Caco-2 (cell line): ENCODE data around the gene IMMP2L. TPM values are rescaled to one million over a fixed set of nuclear protein-coding genes. Genes with fewer than 3 reads are reported as not detected.

Source experiments
- BruUV-seq: library from RNA; stranded (reverse); fragments of 400-500 nt; replicated peaks from 2 replicates; lab custom pipeline; 2021; lab: Mats Ljungman, UMichigan
- CTCF ChIA-PET: fragments of 300-600 bp; sonication (Branson Sonifier 250); formaldehyde crosslinking; loops from one replicate; lab custom pipeline; 2022; ENCODE audit warnings: antibody characterized with exemption; lab: Charles Lee
- POLR2A ChIA-PET: fragments of 300-600 bp; sonication (Branson Sonifier 250); formaldehyde crosslinking; loops from one replicate; lab custom pipeline; 2022; ENCODE audit warnings: antibody characterized with exemption; lab: Charles Lee
- DNase-seq, 2 experiments: peaks; one replicate each; pipeline versions ENCODE4 v3.0.0 to v3.0.0-alpha.2; 2020 to 2022
- H3K27me3 ChIP-seq: replicated peaks from 2 replicates; pipeline ENCODE4 v1.6.0; 2011; ENCODE audit warnings: low read length; ENCODE audit not compliant: control insufficient read depth, insufficient read depth
- H3K36me3 ChIP-seq: 2 replicates; pipeline ENCODE4 v1.5.1; 2011; ENCODE audit warnings: low read length; ENCODE audit not compliant: control insufficient read depth, insufficient read depth
- H3K4me1 ChIP-seq: fragments of 250-450 bp; sonication (Bioruptor Pico); 2 replicates; pipeline ENCODE4 v1.5.1; 2020; ENCODE audit warnings: mild to moderate bottlenecking
- H3K4me3 ChIP-seq: 2 replicates; pipeline ENCODE4 v1.5.1; 2011; ENCODE audit warnings: low read depth, mild to moderate bottlenecking, control low read depth, low read length
- H3K9me3 ChIP-seq: fragments of 250-450 bp; sonication (Bioruptor Pico); 2 replicates; pipeline ENCODE4 v1.5.1; 2020; ENCODE audit warnings: mild to moderate bottlenecking, moderate library complexity
- H3K27ac Mint-ChIP-seq: one replicate; pipeline ENCODE4 v1.8.0; 2022; ENCODE audit warnings: mixed read lengths; ENCODE audit not compliant: unreplicated experiment
- H3K27me3 Mint-ChIP-seq: one replicate; pipeline ENCODE4 v1.8.0; 2022; ENCODE audit warnings: mixed read lengths; ENCODE audit not compliant: insufficient read depth, unreplicated experiment
- H3K36me3 Mint-ChIP-seq: one replicate; pipeline ENCODE4 v1.8.0; 2022; ENCODE audit warnings: mild to moderate bottlenecking, mixed read lengths; ENCODE audit not compliant: insufficient read depth, unreplicated experiment
- H3K4me1 Mint-ChIP-seq: one replicate; pipeline ENCODE4 v1.8.0; 2022; ENCODE audit warnings: low read depth, mixed read lengths; ENCODE audit not compliant: unreplicated experiment
- H3K4me3 Mint-ChIP-seq: one replicate; pipeline ENCODE4 v1.8.0; 2022; ENCODE audit warnings: mild to moderate bottlenecking, moderate library complexity, mixed read lengths; ENCODE audit not compliant: unreplicated experiment
- H3K9me3 Mint-ChIP-seq: one replicate; pipeline ENCODE4 v1.8.0; 2022; ENCODE audit warnings: mixed read lengths; ENCODE audit not compliant: unreplicated experiment
- intact Hi-C: fragments of 100-400 bp; cut with micrococcal nuclease; formaldehyde crosslinking; loops from one replicate; pipeline ENCODE4 v1.10.0; 2022; ENCODE audit not compliant: unreplicated experiment
- total RNA-seq: library from RNA; stranded (reverse); gene quantifications from 2 replicates; pipeline ENCODE4 v1.2.3, GENCODE V29; 2022
- TF ChIP-seq, protein P1 (sequence below), 2 experiments: fragments of 200-600 bp in 1 of 2; IDR thresholded peaks; 1 replicate in 1 of 2; 2 replicates in 1 of 2; pipeline versions ENCODE4 v1.5.1 to v1.8.0; 2011 to 2022; ENCODE audit warnings: antibody characterized with exemption in 1 of 2, control low read depth in 1 of 2, inconsistent platforms in 1 of 2, low read depth in 1 of 2, low read length in 1 of 2, mild to moderate bottlenecking in 1 of 2, moderate library complexity in 1 of 2; ENCODE audit not compliant: insufficient read depth in 1 of 2, severe bottlenecking in 1 of 2, unreplicated experiment in 1 of 2

IMMP2L gene
- total RNA-seq, 1 experiment from 2014 or later: 9.5 TPM

DNA sequence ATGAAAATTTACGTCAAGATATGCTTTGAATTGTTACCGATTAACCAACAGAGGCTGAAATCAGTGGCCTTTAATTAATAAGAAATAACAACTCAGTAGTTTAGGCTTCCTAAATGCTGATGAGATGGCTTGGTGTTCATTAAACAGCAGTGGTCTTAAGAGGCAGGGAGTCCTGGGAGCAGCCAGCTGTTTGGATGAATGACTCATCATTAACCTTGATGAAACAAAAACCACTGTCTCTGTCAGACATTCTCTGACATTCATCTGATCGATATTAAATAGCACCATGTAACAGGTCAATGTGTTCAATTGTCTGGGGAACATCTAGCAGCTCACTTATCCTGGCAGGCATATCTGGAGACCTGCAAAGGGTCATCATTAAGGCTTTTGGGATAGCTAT lies 705.6 kb downstream of the IMMP2L start:
- Histone ChIP-seq H3K36me3 (no peaks in the 10 kb centered on the region), H3K4me1 (no peaks in the 10 kb centered on the region), H3K4me3 (no peak overlapping the region), H3K27me3 (no peaks in the 10 kb centered on the region), H3K9me3 (no peaks in the 10 kb centered on the region)
- H3K4me3 Mint-ChIP-seq: no peak overlapping the region
- POLR2A ChIA-PET: no interaction called here
- intact Hi-C loops: no loop called here
- TF ChIP-seq, protein P1, sequence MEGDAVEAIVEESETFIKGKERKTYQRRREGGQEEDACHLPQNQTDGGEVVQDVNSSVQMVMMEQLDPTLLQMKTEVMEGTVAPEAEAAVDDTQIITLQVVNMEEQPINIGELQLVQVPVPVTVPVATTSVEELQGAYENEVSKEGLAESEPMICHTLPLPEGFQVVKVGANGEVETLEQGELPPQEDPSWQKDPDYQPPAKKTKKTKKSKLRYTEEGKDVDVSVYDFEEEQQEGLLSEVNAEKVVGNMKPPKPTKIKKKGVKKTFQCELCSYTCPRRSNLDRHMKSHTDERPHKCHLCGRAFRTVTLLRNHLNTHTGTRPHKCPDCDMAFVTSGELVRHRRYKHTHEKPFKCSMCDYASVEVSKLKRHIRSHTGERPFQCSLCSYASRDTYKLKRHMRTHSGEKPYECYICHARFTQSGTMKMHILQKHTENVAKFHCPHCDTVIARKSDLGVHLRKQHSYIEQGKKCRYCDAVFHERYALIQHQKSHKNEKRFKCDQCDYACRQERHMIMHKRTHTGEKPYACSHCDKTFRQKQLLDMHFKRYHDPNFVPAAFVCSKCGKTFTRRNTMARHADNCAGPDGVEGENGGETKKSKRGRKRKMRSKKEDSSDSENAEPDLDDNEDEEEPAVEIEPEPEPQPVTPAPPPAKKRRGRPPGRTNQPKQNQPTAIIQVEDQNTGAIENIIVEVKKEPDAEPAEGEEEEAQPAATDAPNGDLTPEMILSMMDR (IDR thresholded peaks at IDR 0.05; ENCODE audit: insufficient read depth in 1 of 2, low read depth in 1 of 2, low read length in 1 of 2, severe bottlenecking in 1 of 2, unreplicated experiment in 1 of 2): no peak
- BruUV-seq: no TSS peak
- H3K4me1 Mint-ChIP-seq: no peaks in the 10 kb centered on the region
- H3K27ac Mint-ChIP-seq: no peak overlapping the region
- no peaks in the 10 kb centered on the region for H3K9me3 Mint-ChIP-seq
- CTCF ChIA-PET: no interaction called here
- H3K27me3 Mint-ChIP-seq: no peaks in the 10 kb centered on the region
- DNase-seq: no peak
- H3K36me3 Mint-ChIP-seq: no peaks in the 10 kb centered on the region

DNA sequence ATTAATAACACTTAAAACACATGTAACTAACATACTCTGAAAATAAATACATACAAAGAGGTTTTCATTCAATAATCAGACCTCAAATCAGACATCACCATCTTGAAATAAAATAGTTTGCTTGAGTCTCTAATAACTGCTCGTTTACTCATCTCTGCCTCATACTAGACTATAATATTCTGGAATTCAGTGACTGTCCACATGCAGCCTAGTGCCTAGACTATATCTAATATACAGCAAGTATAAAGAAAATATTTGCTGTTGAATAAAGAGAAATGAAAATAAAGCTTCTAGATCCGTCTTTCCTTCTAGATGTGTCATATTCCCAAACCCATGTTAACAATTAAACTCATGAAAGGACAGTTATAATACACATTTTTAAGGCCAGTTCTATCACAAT lies 707.6 kb downstream of the IMMP2L start:
- Mint-ChIP-seq H3K4me1 (no peaks in the 10 kb centered on the region), H3K4me3 (no peak overlapping the region), H3K27me3 (no peaks in the 10 kb centered on the region), H3K27ac (no peak overlapping the region), H3K36me3 (no peaks in the 10 kb centered on the region), H3K9me3 (no peaks in the 10 kb centered on the region)
- Histone ChIP-seq H3K4me3 (no peak overlapping the region), H3K36me3 (no peaks in the 10 kb centered on the region), H3K27me3 (no peaks in the 10 kb centered on the region), H3K4me1 (no peaks in the 10 kb centered on the region), H3K9me3 (no peaks in the 10 kb centered on the region)
- no peak for DNase-seq
- intact Hi-C loops: no loop called here
- TF ChIP-seq, protein P1 (IDR thresholded peaks at IDR 0.05; ENCODE audit: insufficient read depth in 1 of 2, low read depth in 1 of 2, low read length in 1 of 2, severe bottlenecking in 1 of 2, unreplicated experiment in 1 of 2): no peak
- BruUV-seq: no TSS peak
- CTCF ChIA-PET: no interaction called here
- POLR2A ChIA-PET: no interaction called here

DNA sequence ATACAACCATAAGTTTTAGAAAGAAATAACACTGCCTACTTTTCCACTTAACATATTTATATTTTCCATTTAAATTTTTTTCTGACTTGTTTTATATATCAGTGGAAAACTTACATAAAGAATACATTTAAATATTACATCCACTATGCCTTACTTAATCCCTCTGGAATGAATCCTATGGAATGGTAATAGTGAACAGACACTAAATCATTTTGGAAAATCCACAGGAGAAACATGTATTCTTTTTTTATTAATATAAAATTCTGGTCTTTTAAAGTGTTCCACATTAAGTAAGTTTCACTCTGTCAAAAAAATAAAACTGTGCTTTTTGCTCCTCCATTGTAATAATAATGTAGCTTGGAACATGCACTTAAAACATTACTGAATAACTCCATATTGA lies 708.1 kb downstream of the IMMP2L start:
- H3K9me3 Mint-ChIP-seq: no peaks in the 10 kb centered on the region
- no peaks in the 10 kb centered on the region for H3K4me1 Mint-ChIP-seq
- ChIA-PET POLR2A (no interaction called here), CTCF (no interaction called here)
- TF ChIP-seq, protein P1 (IDR thresholded peaks at IDR 0.05; ENCODE audit: insufficient read depth in 1 of 2, low read depth in 1 of 2, low read length in 1 of 2, severe bottlenecking in 1 of 2, unreplicated experiment in 1 of 2): no peak
- Histone ChIP-seq H3K27me3 (no peaks in the 10 kb centered on the region), H3K9me3 (no peaks in the 10 kb centered on the region), H3K36me3 (no peaks in the 10 kb centered on the region), H3K4me1 (no peaks in the 10 kb centered on the region), H3K4me3 (no peak overlapping the region)
- DNase-seq: no peak
- H3K36me3 Mint-ChIP-seq: no peaks in the 10 kb centered on the region
- no peak overlapping the region for H3K27ac Mint-ChIP-seq
- H3K4me3 Mint-ChIP-seq: no peak overlapping the region
- no peaks in the 10 kb centered on the region for H3K27me3 Mint-ChIP-seq
- BruUV-seq: no TSS peak
- intact Hi-C loops: no loop called here
